ENCODE results near the gene FAM241A. TPM values are rescaled to one million over a fixed set of nuclear protein-coding genes. Genes with fewer than 3 reads are reported as not detected.

FAM241A gene
- polyA plus RNA-seq, 4 donors, result 1.5 to 2.4 (median 1.7) TPM

Other genes with a start within 250 kb of the FAM241A start
- 10 to 100 TPM; 19.2 to 43.7 (median 39.1) TPM for gene AP1AR, start 86.3 kb downstream of the FAM241A start, polyA plus RNA-seq (ENCODE audit: insufficient read length in 4 of 4)
- 10 to 100 TPM; 16.1 to 19.0 (median 16.9) TPM for gene TIFA, start 140.4 kb downstream of the FAM241A start, polyA plus RNA-seq (ENCODE audit: insufficient read length in 4 of 4)
- 10 to 100 TPM; 11.8 to 17.2 (median 14.4) TPM for gene ALPK1, start 151.9 kb downstream of the FAM241A start, polyA plus RNA-seq (ENCODE audit: insufficient read length in 4 of 4)